ENCODE data around the gene HS3ST2. TPM values are rescaled to one million over a fixed set of nuclear protein-coding genes. Genes with fewer than 3 reads are reported as not detected.

Gene HS3ST2
- total and polyA plus RNA-seq, 2 of the 8 experiments (the other 6 are each of a cell fraction or from before 2014, with no cell fraction given), result 1.7 to 3.7 TPM

DNA sequence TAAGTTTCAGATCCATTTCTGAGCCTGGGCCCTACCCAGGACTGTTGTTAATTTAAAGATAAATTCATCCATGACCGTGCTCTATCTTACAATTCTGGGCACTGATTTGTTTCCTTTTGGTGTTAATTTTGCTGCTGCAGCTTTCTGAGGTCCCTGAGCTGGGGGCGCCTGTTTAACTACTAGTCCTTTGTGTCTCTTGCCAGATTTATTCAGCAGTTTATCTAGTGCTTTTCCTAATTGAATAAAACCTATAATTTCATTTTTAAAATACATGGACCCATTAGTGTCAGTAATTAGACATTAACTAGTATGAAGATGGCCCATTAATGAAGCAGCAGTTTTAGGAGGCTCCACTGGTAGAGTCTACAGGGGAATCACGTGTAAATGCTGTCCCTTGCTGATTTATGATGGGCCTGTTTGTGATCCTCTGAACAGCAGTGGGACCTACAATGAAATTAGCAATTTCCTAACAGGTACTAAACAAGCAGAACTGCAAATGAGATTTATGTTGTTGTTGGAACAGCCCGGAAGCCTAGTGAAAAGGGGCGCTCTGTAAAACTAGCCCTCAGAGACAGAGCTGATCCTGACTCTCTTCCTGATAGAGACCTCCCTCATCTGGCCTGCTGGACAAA is 54.7 kb downstream of the HS3ST2 start (continued):
- TF ChIP-seq CHD7 (IDR thresholded peaks at IDR 0.05; ENCODE audit: insufficient replicate concordance, low read length) (no peak), BRCA1 (IDR thresholded peaks at IDR 0.05; ENCODE audit: low read depth, low read length) (no peak), POLR2A (IDR thresholded peaks at IDR 0.05; ENCODE audit: control extremely low read depth in 1 of 2, low read depth in 2 of 2, low read length in 2 of 2) (no peak), POLR2AphosphoS5 (IDR thresholded peaks at IDR 0.05; ENCODE audit: low read depth, low read length) (no peak), BCL11A (IDR thresholded peaks at IDR 0.05; ENCODE audit: low read depth in 2 of 2, low read length in 2 of 2) (no peak), EZH2 (IDR thresholded peaks at IDR 0.05; ENCODE audit: low read depth, low read length, severe bottlenecking) (no peak), POU5F1 (IDR thresholded peaks at IDR 0.05; ENCODE audit: low read depth, low read length) (no peak)
